Hepatocyte (in vitro differentiated cells): ENCODE measurements around the gene TTC8.

Source experiments
- EZH2 ChIP-seq: fragments of 200-600 bp; sonication (generic); IDR thresholded peaks from 2 replicates; pipeline ENCODE4 v1.6.1; 2016; ENCODE audit warnings: antibody characterized with exemption, mild to moderate bottlenecking, borderline replicate concordance
- EZH2phosphoT487 ChIP-seq: fragments of 200-600 bp; sonication (generic); IDR thresholded peaks from one replicate; pipeline ENCODE4 v1.6.1; 2018; ENCODE audit warnings: antibody characterized with exemption, mild to moderate bottlenecking, low read depth, moderate library complexity; ENCODE audit not compliant: unreplicated experiment, severe bottlenecking
- TF ChIP-seq, protein P1 (sequence below): fragments of 200-600 bp; sonication (generic); IDR thresholded peaks from 2 replicates; pipeline ENCODE4 v1.5.1; 2016; ENCODE audit warnings: antibody characterized with exemption, mild to moderate bottlenecking; ENCODE audit not compliant: poor library complexity

DNA sequence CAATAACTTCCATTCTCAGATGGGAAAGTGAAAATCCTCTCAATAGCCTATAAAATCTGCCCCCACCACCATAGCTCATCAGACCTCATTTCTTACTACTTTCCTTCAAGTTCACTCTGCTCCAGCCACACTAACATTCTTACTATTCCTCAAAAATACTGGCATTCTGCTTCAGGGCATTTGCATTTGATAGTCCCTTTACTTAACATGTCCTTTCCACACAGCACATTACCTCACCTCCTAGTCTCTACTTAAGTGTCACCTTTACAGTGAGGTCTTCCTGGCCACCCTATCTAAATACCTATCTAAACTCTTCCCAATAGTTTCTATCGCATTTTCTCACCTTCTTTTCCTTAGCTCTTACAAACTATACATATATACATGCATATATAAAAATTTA is 38.5 kb upstream of the TTC8 start:
- TF ChIP-seq EZH2 = no peak
- TF ChIP-seq, protein P1, sequence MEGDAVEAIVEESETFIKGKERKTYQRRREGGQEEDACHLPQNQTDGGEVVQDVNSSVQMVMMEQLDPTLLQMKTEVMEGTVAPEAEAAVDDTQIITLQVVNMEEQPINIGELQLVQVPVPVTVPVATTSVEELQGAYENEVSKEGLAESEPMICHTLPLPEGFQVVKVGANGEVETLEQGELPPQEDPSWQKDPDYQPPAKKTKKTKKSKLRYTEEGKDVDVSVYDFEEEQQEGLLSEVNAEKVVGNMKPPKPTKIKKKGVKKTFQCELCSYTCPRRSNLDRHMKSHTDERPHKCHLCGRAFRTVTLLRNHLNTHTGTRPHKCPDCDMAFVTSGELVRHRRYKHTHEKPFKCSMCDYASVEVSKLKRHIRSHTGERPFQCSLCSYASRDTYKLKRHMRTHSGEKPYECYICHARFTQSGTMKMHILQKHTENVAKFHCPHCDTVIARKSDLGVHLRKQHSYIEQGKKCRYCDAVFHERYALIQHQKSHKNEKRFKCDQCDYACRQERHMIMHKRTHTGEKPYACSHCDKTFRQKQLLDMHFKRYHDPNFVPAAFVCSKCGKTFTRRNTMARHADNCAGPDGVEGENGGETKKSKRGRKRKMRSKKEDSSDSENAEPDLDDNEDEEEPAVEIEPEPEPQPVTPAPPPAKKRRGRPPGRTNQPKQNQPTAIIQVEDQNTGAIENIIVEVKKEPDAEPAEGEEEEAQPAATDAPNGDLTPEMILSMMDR = no peak
- no peak for TF ChIP-seq EZH2phosphoT487
